ENCODE results near the gene ZGRF1. TPM values are rescaled to one million over a fixed set of nuclear protein-coding genes. Genes with fewer than 3 reads are reported as not detected.

Gene ZGRF1, protein sequence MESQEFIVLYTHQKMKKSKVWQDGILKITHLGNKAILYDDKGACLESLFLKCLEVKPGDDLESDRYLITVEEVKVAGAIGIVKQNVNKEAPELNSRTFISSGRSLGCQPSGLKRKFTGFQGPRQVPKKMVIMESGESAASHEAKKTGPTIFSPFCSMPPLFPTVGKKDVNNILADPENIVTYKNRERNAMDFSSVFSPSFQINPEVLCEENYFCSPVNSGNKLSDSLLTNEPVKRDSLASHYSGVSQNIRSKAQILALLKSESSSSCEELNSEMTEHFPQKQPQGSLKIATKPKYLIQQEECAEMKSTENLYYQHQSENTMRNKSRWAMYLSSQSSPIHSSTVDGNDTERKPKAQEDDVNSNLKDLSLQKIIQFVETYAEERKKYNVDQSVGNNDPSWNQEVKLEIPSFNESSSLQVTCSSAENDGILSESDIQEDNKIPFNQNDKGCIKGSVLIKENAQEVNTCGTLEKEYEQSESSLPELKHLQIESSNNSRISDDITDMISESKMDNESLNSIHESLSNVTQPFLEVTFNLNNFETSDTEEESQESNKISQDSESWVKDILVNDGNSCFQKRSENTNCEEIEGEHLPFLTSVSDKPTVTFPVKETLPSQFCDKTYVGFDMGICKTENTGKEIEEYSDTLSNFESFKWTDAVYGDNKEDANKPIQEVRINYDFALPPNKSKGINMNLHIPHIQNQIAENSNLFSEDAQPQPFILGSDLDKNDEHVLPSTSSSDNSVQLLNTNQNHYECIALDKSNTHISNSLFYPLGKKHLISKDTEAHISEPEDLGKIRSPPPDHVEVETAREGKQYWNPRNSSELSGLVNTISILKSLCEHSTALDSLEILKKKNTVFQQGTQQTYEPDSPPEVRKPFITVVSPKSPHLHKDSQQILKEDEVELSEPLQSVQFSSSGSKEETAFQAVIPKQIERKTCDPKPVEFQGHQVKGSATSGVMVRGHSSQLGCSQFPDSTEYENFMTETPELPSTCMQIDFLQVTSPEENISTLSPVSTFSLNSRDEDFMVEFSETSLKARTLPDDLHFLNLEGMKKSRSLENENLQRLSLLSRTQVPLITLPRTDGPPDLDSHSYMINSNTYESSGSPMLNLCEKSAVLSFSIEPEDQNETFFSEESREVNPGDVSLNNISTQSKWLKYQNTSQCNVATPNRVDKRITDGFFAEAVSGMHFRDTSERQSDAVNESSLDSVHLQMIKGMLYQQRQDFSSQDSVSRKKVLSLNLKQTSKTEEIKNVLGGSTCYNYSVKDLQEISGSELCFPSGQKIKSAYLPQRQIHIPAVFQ (N-terminal part only)
- total RNA-seq (1 to 10 TPM; 3.6 to 5.3 (median 4.0) TPM), polyA plus RNA-seq (1 to 10 TPM in 1 of 3 donors, under 1 TPM in 2; 0.46 to 3.6 (median 0.60) TPM)

DNA sequence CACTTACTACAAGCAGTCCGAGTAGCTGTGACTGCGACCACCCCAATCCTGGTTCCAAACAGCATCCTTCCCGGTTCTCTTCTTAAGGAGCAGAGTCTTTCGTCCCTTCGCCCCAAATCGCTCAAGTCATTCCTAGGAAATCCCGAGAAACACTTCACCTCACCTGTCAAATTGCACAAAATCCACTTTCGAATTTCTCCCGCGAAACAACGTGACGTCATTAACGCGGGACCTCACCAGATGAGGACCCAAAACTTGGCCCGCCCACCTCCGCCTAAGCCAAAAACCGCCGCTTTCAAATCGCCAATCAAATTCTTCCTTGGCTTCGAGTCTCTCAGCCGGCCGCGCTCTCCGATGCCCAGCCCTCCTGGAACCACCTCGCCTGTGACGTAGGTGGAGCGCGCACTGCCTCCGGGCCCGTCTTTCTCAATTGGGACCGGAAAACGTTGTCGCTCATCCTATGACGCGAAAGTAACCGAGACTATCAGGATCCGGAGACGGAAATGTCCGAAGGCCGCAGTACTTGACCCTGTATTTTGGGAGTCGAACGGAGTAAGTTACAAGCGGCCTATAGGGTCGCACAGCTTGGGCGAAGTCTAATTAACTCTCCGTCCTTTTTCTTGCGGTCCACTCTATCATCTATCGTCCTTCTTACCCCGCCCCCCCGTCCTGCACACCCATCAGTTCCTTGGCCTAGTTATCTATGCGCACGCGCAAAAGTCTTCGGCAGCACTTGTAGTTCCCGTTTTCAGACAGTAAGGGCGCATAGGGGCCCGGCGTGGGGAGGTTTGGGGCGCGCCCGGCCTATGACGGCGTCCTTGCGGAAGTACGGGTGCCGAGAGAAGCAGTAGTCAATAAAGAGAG lies at the start of gene ZGRF1, which contains the start of gene LARP7:
ZGRF1 (minus strand) TSS at position 222 of the 864 bp plus-strand sequence. CDS start 3,733 bp downstream, outside the sequence.
LARP7 (plus strand) TSS at position 456 of the 864 bp plus-strand sequence. CDS start 7,527 bp downstream, outside the sequence.
- TF ChIP-seq POLR2AphosphoS5 (IDR thresholded peaks at IDR 0.05) = peak; percentile 61 to 79 (median 76)
- peak in 1 of 4 donors; percentile 41 for TF ChIP-seq EP300 (IDR thresholded peaks at IDR 0.05)
- TF ChIP-seq, protein P1, sequence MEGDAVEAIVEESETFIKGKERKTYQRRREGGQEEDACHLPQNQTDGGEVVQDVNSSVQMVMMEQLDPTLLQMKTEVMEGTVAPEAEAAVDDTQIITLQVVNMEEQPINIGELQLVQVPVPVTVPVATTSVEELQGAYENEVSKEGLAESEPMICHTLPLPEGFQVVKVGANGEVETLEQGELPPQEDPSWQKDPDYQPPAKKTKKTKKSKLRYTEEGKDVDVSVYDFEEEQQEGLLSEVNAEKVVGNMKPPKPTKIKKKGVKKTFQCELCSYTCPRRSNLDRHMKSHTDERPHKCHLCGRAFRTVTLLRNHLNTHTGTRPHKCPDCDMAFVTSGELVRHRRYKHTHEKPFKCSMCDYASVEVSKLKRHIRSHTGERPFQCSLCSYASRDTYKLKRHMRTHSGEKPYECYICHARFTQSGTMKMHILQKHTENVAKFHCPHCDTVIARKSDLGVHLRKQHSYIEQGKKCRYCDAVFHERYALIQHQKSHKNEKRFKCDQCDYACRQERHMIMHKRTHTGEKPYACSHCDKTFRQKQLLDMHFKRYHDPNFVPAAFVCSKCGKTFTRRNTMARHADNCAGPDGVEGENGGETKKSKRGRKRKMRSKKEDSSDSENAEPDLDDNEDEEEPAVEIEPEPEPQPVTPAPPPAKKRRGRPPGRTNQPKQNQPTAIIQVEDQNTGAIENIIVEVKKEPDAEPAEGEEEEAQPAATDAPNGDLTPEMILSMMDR (IDR thresholded peaks at IDR 0.05) = peak; percentile 86 to 99 (median 98)
- no peak for TF ChIP-seq POLR2A (IDR thresholded peaks at IDR 0.05)
- Histone ChIP-seq H3K9me3 (no peaks in the 10 kb centered on the region), H3K36me3 (no peaks in the 10 kb centered on the region), H3K4me3 (peak within 1 kb of the TSS; percentile 54 to 62 (median 56)), H3K4me1 (peaks cover 0 to 25% (median 18%) of the 10 kb centered on the region in 4 donors), H3K27me3 (no peaks in the 10 kb centered on the region), H3K27ac (peak within 1 kb of the TSS; percentile 89 to 94 (median 91))
- 0% methylated on average over 66 of the region's 66 CpGs for WGBS, 2 donors
- intact Hi-C loops (cut with DNase I) = loop anchor here (2.0 to 10.0 kb wide), 6 partner anchors 128 to 468 kb away; partner anchors contain the start of gene AP1AR
- peak; percentile 100 for DNase-seq

DNA sequence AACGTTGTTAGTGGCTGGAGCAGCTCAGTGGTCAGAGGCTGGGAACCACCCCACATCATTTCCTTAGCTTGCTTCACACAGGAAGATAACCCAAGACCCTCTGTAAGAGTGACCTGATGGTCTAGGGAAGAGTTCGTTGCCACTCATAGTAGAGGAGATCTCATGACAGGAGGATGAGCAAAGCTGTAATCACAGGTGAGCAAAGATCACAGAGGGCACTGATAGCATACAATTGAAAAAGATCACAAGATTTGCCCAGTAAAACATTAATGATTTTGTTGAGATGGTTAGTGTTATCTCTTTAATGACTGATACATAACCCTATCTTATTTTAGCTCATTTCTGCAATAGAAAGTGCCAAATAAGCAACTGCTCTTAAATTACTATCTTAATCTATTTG lies 44.3 kb upstream of the ZGRF1 start:
- DNase-seq = no peak
- no peaks in the 10 kb centered on the region for H3K36me3 ChIP-seq
- H3K27me3 ChIP-seq = no peaks in the 10 kb centered on the region
- intact Hi-C loops (cut with DNase I) = no loop called here
- TF ChIP-seq POLR2A (IDR thresholded peaks at IDR 0.05) (no peak), EP300 (IDR thresholded peaks at IDR 0.05) (no peak), POLR2AphosphoS5 (IDR thresholded peaks at IDR 0.05) (no peak)
- TF ChIP-seq, protein P1 (IDR thresholded peaks at IDR 0.05) = no peak
- no peaks in the 10 kb centered on the region for H3K9me3 ChIP-seq
- H3K4me3 ChIP-seq = no peak overlapping the region
- H3K27ac ChIP-seq = no peak overlapping the region
- WGBS, 2 donors = 35 to 57% methylated on average over 2 of the region's 2 CpGs
- no peaks in the 10 kb centered on the region for H3K4me1 ChIP-seq

DNA sequence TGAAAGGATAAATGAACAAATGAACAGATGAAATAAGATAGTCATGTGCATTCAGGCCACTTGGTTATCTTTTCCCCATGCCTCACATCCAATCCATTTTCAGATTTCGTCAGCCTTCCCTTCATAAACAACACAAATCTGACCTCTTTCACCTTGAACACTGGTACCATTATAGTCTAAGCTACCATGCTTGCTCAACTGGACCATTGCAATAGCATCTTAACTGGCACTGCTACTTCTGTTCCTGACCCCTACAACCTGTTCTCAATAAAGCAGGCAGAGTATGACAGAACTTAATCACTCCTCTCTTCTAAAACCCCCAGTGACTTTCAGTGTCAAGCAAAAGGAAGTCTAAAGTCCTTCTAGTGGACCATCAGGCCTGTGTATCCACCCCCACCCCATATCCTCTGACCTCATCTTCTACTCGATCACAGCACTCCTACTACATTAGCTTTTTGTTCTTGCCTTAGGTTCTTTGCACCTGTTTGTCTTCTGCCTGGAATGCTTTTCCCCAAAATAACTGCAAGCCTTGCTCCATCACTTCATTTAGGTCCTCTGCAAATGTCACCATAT lies 40.9 kb upstream of the ZGRF1 start:
- Histone ChIP-seq H3K27ac (no peak overlapping the region), H3K9me3 (no peaks in the 10 kb centered on the region), H3K36me3 (no peaks in the 10 kb centered on the region), H3K4me3 (no peak overlapping the region), H3K27me3 (no peaks in the 10 kb centered on the region), H3K4me1 (no peaks in the 10 kb centered on the region)
- intact Hi-C loops (cut with DNase I) = no loop called here
- no peak for TF ChIP-seq POLR2A (IDR thresholded peaks at IDR 0.05)
- TF ChIP-seq, protein P1 (IDR thresholded peaks at IDR 0.05) = no peak
- TF ChIP-seq POLR2AphosphoS5 (IDR thresholded peaks at IDR 0.05) = no peak
- no peak for TF ChIP-seq EP300 (IDR thresholded peaks at IDR 0.05)
- 70 to 78% methylated on average over 2 of the region's 2 CpGs for WGBS, 2 donors
- no peak for DNase-seq

All from sigmoid colon (tissue), 7 donors.